Measurements from ENCODE around the gene OSMR. TPM values are rescaled to one million over a fixed set of nuclear protein-coding genes. Genes with fewer than 3 reads are reported as not detected.

Gene OSMR
- total RNA-seq, 3 donors from 2014 or later (not counting 1 experiment from before 2014, with no cell fraction given), result not detected

GRCh38 chr5:38978036-38978435, 132.2 kb downstream of the OSMR start:
- no peak for DNase-seq
- ATAC-seq, result no peak
- H3K27me3 ChIP-seq (ENCODE audit: control insufficient read depth, insufficient read depth, low read length), result no peaks in the 10 kb centered on the region
- TF ChIP-seq CTCF (IDR thresholded peaks at IDR 0.05), result no peak
- intact Hi-C loops (cut with micrococcal nuclease), result no loop called here
- H3K4me1 ChIP-seq (ENCODE audit: control insufficient read depth, insufficient read depth, low read length), result peaks cover 4% of the 10 kb centered on the region
- Mint-ChIP-seq H3K27me3 (ENCODE audit: low read depth in 2 of 2) (no peaks in the 10 kb centered on the region), H3K4me1 (peaks cover 19 to 30% of the 10 kb centered on the region in 2 donors), H3K36me3 (no peaks in the 10 kb centered on the region), H3K27ac (peak overlapping the region in 1 of 2 donors; percentile 41), H3K4me3 (no peak overlapping the region), H3K9me3 (no peaks in the 10 kb centered on the region)
- H3K36me3 ChIP-seq (ENCODE audit: control insufficient read depth, insufficient read depth, low read length), result peaks cover 37% of the 10 kb centered on the region
- H3K4me3 ChIP-seq (ENCODE audit: low read length), result no peak overlapping the region
- H3K27ac ChIP-seq (ENCODE audit: low read length), result no peak overlapping the region
- no peaks in the 10 kb centered on the region for H3K9me3 ChIP-seq (ENCODE audit: control insufficient read depth, insufficient read depth, low read length)

DNA sequence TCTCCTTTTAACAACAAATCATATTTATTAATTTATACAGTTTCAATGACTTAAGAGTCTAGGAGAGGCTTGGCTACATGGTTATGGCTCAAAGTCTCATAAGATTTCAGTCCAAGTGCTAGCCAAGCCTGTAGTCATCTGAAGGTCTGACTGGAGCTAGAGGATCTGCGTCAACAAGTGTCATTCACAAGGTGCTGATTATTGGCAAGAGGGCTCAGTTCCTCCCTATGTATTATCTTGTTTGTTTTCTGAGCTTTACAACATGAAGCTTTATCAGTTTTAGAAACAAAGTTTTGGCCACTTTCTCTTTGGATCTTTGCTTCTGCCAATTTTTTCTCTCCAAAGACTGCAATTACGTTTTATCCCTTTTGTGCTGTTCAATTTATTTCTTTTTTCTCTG, 133.7 kb downstream of the OSMR start:
- Histone ChIP-seq H3K36me3 (ENCODE audit: control insufficient read depth, insufficient read depth, low read length) (peaks cover 30% of the 10 kb centered on the region), H3K9me3 (ENCODE audit: control insufficient read depth, insufficient read depth, low read length) (no peaks in the 10 kb centered on the region), H3K4me3 (ENCODE audit: low read length) (no peak overlapping the region), H3K4me1 (ENCODE audit: control insufficient read depth, insufficient read depth, low read length) (peaks cover 4% of the 10 kb centered on the region), H3K27me3 (ENCODE audit: control insufficient read depth, insufficient read depth, low read length) (no peaks in the 10 kb centered on the region), H3K27ac (ENCODE audit: low read length) (no peak overlapping the region)
- no peak for TF ChIP-seq CTCF (IDR thresholded peaks at IDR 0.05)
- H3K9me3 Mint-ChIP-seq, result no peaks in the 10 kb centered on the region
- no peak for ATAC-seq
- peak overlapping the region; percentile 63 to 65 for H3K27ac Mint-ChIP-seq
- H3K4me1 Mint-ChIP-seq, result peaks cover 19 to 31% of the 10 kb centered on the region in 2 donors
- no peak for DNase-seq
- no peak overlapping the region for H3K4me3 Mint-ChIP-seq
- no peaks in the 10 kb centered on the region for H3K27me3 Mint-ChIP-seq (ENCODE audit: low read depth in 2 of 2)
- 100% methylated on average over 1 of the region's 2 CpGs for WGBS (ENCODE audit: insufficient coverage)
- intact Hi-C loops (cut with micrococcal nuclease), result no loop called here
- no peaks in the 10 kb centered on the region for H3K36me3 Mint-ChIP-seq

Other genes starting within 250 kb of the OSMR start
- 100 to 1,000 TPM; 103 to 105 (median 103) TPM for gene RICTOR, start 228.4 kb downstream of the OSMR start, total RNA-seq

Measured in natural killer cell (primary cell).